Panc1 (cell line): Measurements from ENCODE around the gene GAPDH. TPM values are rescaled to one million over a fixed set of nuclear protein-coding genes. Genes with fewer than 3 reads are reported as not detected.

Source experiments
- ATAC-seq: fragments of 200-7000 bp; cut with Tn5 transposase; 2 replicates; pipeline ENCODE4 v1.9.1; 2020; ENCODE audit warnings: mild to moderate bottlenecking, moderate library complexity
- BruUV-seq: library from RNA; stranded (reverse); fragments of 400-500 nt; replicated peaks from 2 replicates; lab custom pipeline; 2021; lab: Mats Ljungman, UMichigan
- CTCF ChIA-PET: fragments of 300-600 bp; sonication (Branson Sonifier 250); formaldehyde crosslinking; loops from one replicate; lab custom pipeline; 2022; ENCODE audit warnings: antibody characterized with exemption; lab: Charles Lee
- POLR2A ChIA-PET: fragments of 300-600 bp; sonication (Branson Sonifier 250); formaldehyde crosslinking; loops from one replicate; lab custom pipeline; 2022; ENCODE audit warnings: antibody characterized with exemption; lab: Charles Lee
- DNase-seq: peaks from one replicate; pipeline ENCODE4 v3.0.0-alpha.2; 2010; ENCODE audit warnings: low read depth, low spot score
- H3K27ac ChIP-seq: 2 replicates; pipeline ENCODE4 v1.5.1; 2011; ENCODE audit warnings: mild to moderate bottlenecking, low read length, inconsistent platforms
- H3K27me3 ChIP-seq: fragments of 200-500 bp; sonication (Bioruptor generic); 2 replicates; pipeline ENCODE4 v1.6.0; 2014; ENCODE audit warnings: low read length, inconsistent platforms; ENCODE audit not compliant: control insufficient read depth, insufficient read depth
- H3K36me3 ChIP-seq: fragments of 200-500 bp; sonication (Bioruptor generic); 2 replicates; pipeline ENCODE4 v1.5.1; 2014; ENCODE audit warnings: inconsistent platforms, mild to moderate bottlenecking, low read length, moderate library complexity; ENCODE audit not compliant: control insufficient read depth, insufficient read depth
- H3K4me1 ChIP-seq: 2 replicates; pipeline ENCODE4 v1.5.1; 2011; ENCODE audit warnings: inconsistent platforms, mild to moderate bottlenecking, low read length, moderate library complexity; ENCODE audit not compliant: control insufficient read depth, insufficient read depth
- H3K4me3 ChIP-seq, 2 experiments: 2 replicates each; pipeline ENCODE4 v1.5.1; 2011 to 2012; ENCODE audit warnings: low read depth in 2 of 2, low read length in 2 of 2, mild to moderate bottlenecking in 2 of 2, inconsistent platforms in 1 of 2, moderate library complexity in 1 of 2
- H3K9me3 ChIP-seq: fragments of 200-500 bp; sonication (Bioruptor generic); 2 replicates; pipeline ENCODE4 v1.5.1; 2014; ENCODE audit warnings: low read depth, mild to moderate bottlenecking, inconsistent platforms, low read length, moderate library complexity; ENCODE audit not compliant: control insufficient read depth, insufficient read depth
- CTCF ChIP-seq: fragments of 450-650 bp; IDR thresholded peaks from 2 replicates; pipeline ENCODE4 v1.5.1; 2017; ENCODE audit warnings: mild to moderate bottlenecking
- POLR2AphosphoS5 ChIP-seq: IDR thresholded peaks from 2 replicates; pipeline ENCODE4 v1.6.1; 2012; ENCODE audit warnings: mild to moderate bottlenecking, low read depth, low read length, moderate library complexity
- SIN3A ChIP-seq: IDR thresholded peaks from 2 replicates; pipeline ENCODE4 v1.6.1; 2012; ENCODE audit warnings: low read depth, mild to moderate bottlenecking, low read length, moderate library complexity, borderline replicate concordance; ENCODE audit not compliant: insufficient read depth
- TCF7L2 ChIP-seq: IDR thresholded peaks from 2 replicates; pipeline ENCODE4 v1.6.1; 2011; ENCODE audit warnings: mild to moderate bottlenecking, low read depth, low read length, inconsistent platforms
- in situ Hi-C: cut with HindIII; loops from 2 replicates; pipeline ENCODE4 v1.10.0; 2016; ENCODE audit warnings: low sequenced_read_pairs, low pct_unique_long_range_greater_than_20kb
- intact Hi-C: fragments of 100-400 bp; cut with micrococcal nuclease; formaldehyde crosslinking; loops from one replicate; pipeline ENCODE4 v1.10.0; 2022; ENCODE audit not compliant: unreplicated experiment
- total RNA-seq: library from RNA; stranded (reverse); gene quantifications from one replicate; pipeline ENCODE4 v1.2.1, GENCODE V29; 2021; ENCODE audit not compliant: unreplicated experiment
- TF ChIP-seq, protein P1 (sequence below), 2 experiments: IDR thresholded peaks; 2 replicates each; pipeline ENCODE4 v1.6.1; 2011 to 2012; ENCODE audit warnings: low read depth in 2 of 2, control low read depth in 1 of 2, low read length in 1 of 2, mild to moderate bottlenecking in 1 of 2, moderate library complexity in 1 of 2; ENCODE audit not compliant: insufficient read depth in 1 of 2

The GAPDH gene
- total RNA-seq, 1 experiment from 2014 or later = 2,912 TPM

- Histone ChIP-seq H3K27me3 (no peaks in the 10 kb centered on the region), H3K4me3 (peak overlapping the region in 1 of 2 experiments; percentile 78; a peak in 3 of 4 replicates), H3K36me3 (peaks cover 22% of the 10 kb centered on the region), H3K9me3 (no peaks in the 10 kb centered on the region), H3K27ac (peak overlapping the region; percentile 49; the same call in 1 of the 2 replicates), H3K4me1 (peaks cover 11% of the 10 kb centered on the region)
- intact Hi-C loops (no loop called here), in situ Hi-C loops (no loop called here)
- TF ChIP-seq POLR2AphosphoS5 (no peak), TCF7L2 (no peak), CTCF (no peak), SIN3A (no peak)
- TF ChIP-seq, protein P1, sequence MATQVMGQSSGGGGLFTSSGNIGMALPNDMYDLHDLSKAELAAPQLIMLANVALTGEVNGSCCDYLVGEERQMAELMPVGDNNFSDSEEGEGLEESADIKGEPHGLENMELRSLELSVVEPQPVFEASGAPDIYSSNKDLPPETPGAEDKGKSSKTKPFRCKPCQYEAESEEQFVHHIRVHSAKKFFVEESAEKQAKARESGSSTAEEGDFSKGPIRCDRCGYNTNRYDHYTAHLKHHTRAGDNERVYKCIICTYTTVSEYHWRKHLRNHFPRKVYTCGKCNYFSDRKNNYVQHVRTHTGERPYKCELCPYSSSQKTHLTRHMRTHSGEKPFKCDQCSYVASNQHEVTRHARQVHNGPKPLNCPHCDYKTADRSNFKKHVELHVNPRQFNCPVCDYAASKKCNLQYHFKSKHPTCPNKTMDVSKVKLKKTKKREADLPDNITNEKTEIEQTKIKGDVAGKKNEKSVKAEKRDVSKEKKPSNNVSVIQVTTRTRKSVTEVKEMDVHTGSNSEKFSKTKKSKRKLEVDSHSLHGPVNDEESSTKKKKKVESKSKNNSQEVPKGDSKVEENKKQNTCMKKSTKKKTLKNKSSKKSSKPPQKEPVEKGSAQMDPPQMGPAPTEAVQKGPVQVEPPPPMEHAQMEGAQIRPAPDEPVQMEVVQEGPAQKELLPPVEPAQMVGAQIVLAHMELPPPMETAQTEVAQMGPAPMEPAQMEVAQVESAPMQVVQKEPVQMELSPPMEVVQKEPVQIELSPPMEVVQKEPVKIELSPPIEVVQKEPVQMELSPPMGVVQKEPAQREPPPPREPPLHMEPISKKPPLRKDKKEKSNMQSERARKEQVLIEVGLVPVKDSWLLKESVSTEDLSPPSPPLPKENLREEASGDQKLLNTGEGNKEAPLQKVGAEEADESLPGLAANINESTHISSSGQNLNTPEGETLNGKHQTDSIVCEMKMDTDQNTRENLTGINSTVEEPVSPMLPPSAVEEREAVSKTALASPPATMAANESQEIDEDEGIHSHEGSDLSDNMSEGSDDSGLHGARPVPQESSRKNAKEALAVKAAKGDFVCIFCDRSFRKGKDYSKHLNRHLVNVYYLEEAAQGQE (IDR thresholded peaks at IDR 0.05; ENCODE audit: insufficient read depth in 1 of 2, low read depth in 2 of 2, low read length in 1 of 2) = no peak
- CTCF ChIA-PET = no interaction called here
- POLR2A ChIA-PET = no interaction called here
- ATAC-seq = no peak
- no peak for DNase-seq
- BruUV-seq = no TSS peak
Measured at GRCh38 chr12:6569312-6569711, 35.0 kb downstream of the GAPDH start.

DNA sequence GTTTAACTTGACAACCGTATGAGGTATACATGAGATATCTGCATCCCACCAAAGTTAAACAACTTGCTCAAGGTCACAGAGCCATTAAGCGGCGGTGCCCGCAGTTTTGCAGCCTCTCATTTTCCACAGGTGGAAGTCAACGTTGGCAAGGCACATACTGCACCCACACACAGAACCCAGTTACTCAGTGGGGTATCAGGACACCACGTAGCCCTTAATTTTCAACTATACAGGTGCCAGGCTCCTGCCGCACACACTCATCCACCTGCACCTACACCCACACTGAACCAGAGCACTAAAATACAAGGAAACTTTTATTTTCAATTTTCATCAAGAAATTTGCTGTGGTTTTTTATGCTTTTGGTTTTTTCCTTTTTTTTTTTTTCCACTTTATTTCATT is 35.5 kb downstream of the GAPDH start:
- Histone ChIP-seq H3K27me3 (no peaks in the 10 kb centered on the region), H3K36me3 (peaks cover 24% of the 10 kb centered on the region), H3K27ac (no peak overlapping the region; the same call in 1 of the 2 replicates), H3K4me1 (peaks cover 11% of the 10 kb centered on the region), H3K4me3 (no peak overlapping the region), H3K9me3 (no peaks in the 10 kb centered on the region)
- BruUV-seq = TSS peak; percentile 83
- no peak for TF ChIP-seq CTCF
- TF ChIP-seq, protein P1 (IDR thresholded peaks at IDR 0.05; ENCODE audit: insufficient read depth in 1 of 2, low read depth in 2 of 2, low read length in 1 of 2) = no peak
- TF ChIP-seq SIN3A = no peak
- no peak for TF ChIP-seq TCF7L2
- no peak for TF ChIP-seq POLR2AphosphoS5
- intact Hi-C loops = no loop called here
- POLR2A ChIA-PET = no interaction called here
- in situ Hi-C loops = no loop called here
- CTCF ChIA-PET = interaction anchor here (1.3 kb wide), 1 partner anchor 267 kb away, joined by 7 read pairs; no protein-coding TSS in a partner anchor
- no peak for ATAC-seq
- DNase-seq = no peak
